Activated CD8-positive, alpha-beta T cell treated with anti-CD3 and anti-CD28 coated beads, Interleukin-2, amount 10 ng/mL, durations not matched to agents 7 days and 5 days (primary cell): ENCODE results near the gene PPIE. TPM values are rescaled to one million over a fixed set of nuclear protein-coding genes. Genes with fewer than 3 reads are reported as not detected.
"Not testable (repeated sequence)": the region's sequence is repeated elsewhere in the genome, so short reads cannot be mapped to it uniquely, and the experiment has no call there.

Experiments used
- ATAC-seq: fragments of 150-1000 bp; cut with Tn5 transposase; one replicate; pipeline ENCODE4 v1.10.0; 2021; ENCODE audit warnings: moderate library complexity
- CTCF ChIA-PET: fragments of 350-600 bp; sonication (Branson Sonifier 250); formaldehyde crosslinking; loops from one replicate; lab custom pipeline; 2021; ENCODE audit warnings: antibody characterized with exemption; lab: Charles Lee
- POLR2A ChIA-PET: fragments of 350-600 bp; sonication (Branson Sonifier 250); formaldehyde crosslinking; loops from one replicate; lab custom pipeline; 2021; ENCODE audit warnings: antibody characterized with exemption; lab: Charles Lee
- DNase-seq: peaks from one replicate; pipeline ENCODE4 v3.0.0-alpha.2; 2020
- H3K27ac Mint-ChIP-seq: one replicate; pipeline ENCODE4 v1.8.0; 2021; ENCODE audit warnings: mild to moderate bottlenecking, mixed read lengths
- H3K27me3 Mint-ChIP-seq: one replicate; pipeline ENCODE4 v1.8.0; 2021; ENCODE audit warnings: low read depth, mixed read lengths
- H3K36me3 Mint-ChIP-seq: one replicate; pipeline ENCODE4 v1.8.0; 2021; ENCODE audit warnings: low read depth, mixed read lengths
- H3K4me1 Mint-ChIP-seq: one replicate; pipeline ENCODE4 v1.8.0; 2021; ENCODE audit warnings: low read depth, mixed read lengths
- H3K4me3 Mint-ChIP-seq: one replicate; pipeline ENCODE4 v1.8.0; 2021; ENCODE audit warnings: mild to moderate bottlenecking, mixed read lengths
- H3K9me3 Mint-ChIP-seq: one replicate; pipeline ENCODE4 v1.8.0; 2022; ENCODE audit warnings: mixed read lengths; ENCODE audit not compliant: insufficient read depth
- total RNA-seq, 2 experiments: library from RNA; stranded (reverse); gene quantifications; one replicate each; pipeline ENCODE4 v1.2.3, GENCODE V29; 2021

The PPIE gene
- total RNA-seq, 2 experiments from 2014 or later, result 60.9 to 64.7 TPM

GRCh38 chr1:39782685-39783084 is 44.0 kb downstream of the PPIE start:
- DNase-seq, ATAC-seq, CTCF ChIA-PET, H3K4me1 Mint-ChIP-seq, H3K9me3 Mint-ChIP-seq, H3K36me3 Mint-ChIP-seq, POLR2A ChIA-PET, H3K27ac Mint-ChIP-seq, H3K4me3 Mint-ChIP-seq: not testable (repeated sequence)
- H3K27me3 Mint-ChIP-seq, result peaks cover 28% of the 10 kb centered on the region

GRCh38 chr1:39786303-39787107 is 47.8 kb downstream of the PPIE start:
- ATAC-seq, H3K27ac Mint-ChIP-seq, H3K4me3 Mint-ChIP-seq, POLR2A ChIA-PET, H3K36me3 Mint-ChIP-seq, DNase-seq, H3K4me1 Mint-ChIP-seq, H3K9me3 Mint-ChIP-seq: not testable (repeated sequence)
- peaks cover 28% of the 10 kb centered on the region for H3K27me3 Mint-ChIP-seq
- CTCF ChIA-PET, result interaction anchor here (1.3 to 3.8 kb wide), 2 partner anchors 12 to 13 kb away, joined by 4 to 19 read pairs; no protein-coding TSS in a partner anchor

GRCh38 chr1:39787108-39787375 is 48.4 kb downstream of the PPIE start:
- peaks cover 29% of the 10 kb centered on the region for H3K27me3 Mint-ChIP-seq
- ATAC-seq, H3K36me3 Mint-ChIP-seq, POLR2A ChIA-PET, H3K4me3 Mint-ChIP-seq, H3K4me1 Mint-ChIP-seq, H3K9me3 Mint-ChIP-seq, H3K27ac Mint-ChIP-seq, DNase-seq: not testable (repeated sequence)
- CTCF ChIA-PET, result interaction anchor here (3.8 kb wide), 1 partner anchor 12 kb away, joined by 19 read pairs; no protein-coding TSS in a partner anchor

GRCh38 chr1:39787468-39787867 is 48.8 kb downstream of the PPIE start:
- CTCF ChIA-PET, result interaction anchor here (3.8 kb wide), 1 partner anchor 12 kb away, joined by 19 read pairs; no protein-coding TSS in a partner anchor
- DNase-seq, result no peak
- peaks cover 30% of the 10 kb centered on the region for H3K27me3 Mint-ChIP-seq
- no peak for ATAC-seq
- no peak overlapping the region for H3K27ac Mint-ChIP-seq
- H3K4me1 Mint-ChIP-seq, result peaks cover 10% of the 10 kb centered on the region
- H3K4me3 Mint-ChIP-seq, result peak overlapping the region; percentile 40
- no peaks in the 10 kb centered on the region for H3K9me3 Mint-ChIP-seq
- H3K36me3 Mint-ChIP-seq, result no peaks in the 10 kb centered on the region
- POLR2A ChIA-PET, result no interaction called here

GRCh38 chr1:39787964-39788363 is 49.3 kb downstream of the PPIE start:
- DNase-seq, H3K4me3 Mint-ChIP-seq, H3K9me3 Mint-ChIP-seq, ATAC-seq, H3K36me3 Mint-ChIP-seq, H3K27ac Mint-ChIP-seq, POLR2A ChIA-PET: not testable (repeated sequence)
- Mint-ChIP-seq H3K4me1 (peaks cover 14% of the 10 kb centered on the region), H3K27me3 (peaks cover 33% of the 10 kb centered on the region)
- CTCF ChIA-PET, result interaction anchor here (3.8 kb wide), 1 partner anchor 11 kb away, joined by 19 read pairs; no protein-coding TSS in a partner anchor

GRCh38 chr1:39788426-39788757 is 49.7 kb downstream of the PPIE start:
- no peaks in the 10 kb centered on the region for H3K36me3 Mint-ChIP-seq
- no peaks in the 10 kb centered on the region for H3K9me3 Mint-ChIP-seq
- DNase-seq (no peak), ATAC-seq (peak; percentile 37)
- H3K4me3 Mint-ChIP-seq, result no peak overlapping the region
- ChIA-PET POLR2A (no interaction called here), CTCF (interaction anchor here (1.7 to 3.8 kb wide), 2 partner anchors 11 to 114 kb away, joined by 4 to 19 read pairs; partner anchors contain the start of gene MYCL)
- no peak overlapping the region for H3K27ac Mint-ChIP-seq
- H3K4me1 Mint-ChIP-seq, result peaks cover 14% of the 10 kb centered on the region
- peaks cover 33% of the 10 kb centered on the region for H3K27me3 Mint-ChIP-seq

- DNase-seq (peak; percentile 50), ATAC-seq (peak; percentile 78)
- POLR2A ChIA-PET, result no interaction called here
- no peak within 1 kb of the TSS for H3K27ac Mint-ChIP-seq
- no peaks in the 10 kb centered on the region for H3K9me3 Mint-ChIP-seq
- peaks cover 14% of the 10 kb centered on the region for H3K4me1 Mint-ChIP-seq
- H3K4me3 Mint-ChIP-seq, result peak within 1 kb of the TSS; percentile 58
- CTCF ChIA-PET, result interaction anchor here (1.7 to 3.8 kb wide), 2 partner anchors 10 to 113 kb away, joined by 4 to 19 read pairs; partner anchors contain the start of gene MYCL
- H3K36me3 Mint-ChIP-seq, result no peaks in the 10 kb centered on the region
- peaks cover 33% of the 10 kb centered on the region for H3K27me3 Mint-ChIP-seq
Measured at GRCh38 chr1:39788758-39789570, 50.3 kb downstream of the PPIE start, which contains the start of gene BMP8B. BMP8B (minus strand) TSS chr1:39788865; CDS start chr1:39788485, 380 bp downstream.

GRCh38 chr1:39789571-39790110 is 51.0 kb downstream of the PPIE start:
- peaks cover 14% of the 10 kb centered on the region for H3K4me1 Mint-ChIP-seq
- no peak overlapping the region for H3K27ac Mint-ChIP-seq
- no peaks in the 10 kb centered on the region for H3K36me3 Mint-ChIP-seq
- POLR2A ChIA-PET, result no interaction called here
- peaks cover 33% of the 10 kb centered on the region for H3K27me3 Mint-ChIP-seq
- no peaks in the 10 kb centered on the region for H3K9me3 Mint-ChIP-seq
- ATAC-seq (no peak), DNase-seq (no peak)
- CTCF ChIA-PET, result interaction anchor here (1.7 to 3.8 kb wide), 2 partner anchors 10 to 112 kb away, joined by 4 to 19 read pairs; partner anchors contain the start of gene MYCL
- H3K4me3 Mint-ChIP-seq, result peak overlapping the region; percentile 58

GRCh38 chr1:39791838-39792237 is 53.2 kb downstream of the PPIE start:
- CTCF ChIA-PET, result no interaction called here
- Mint-ChIP-seq H3K9me3 (no peaks in the 10 kb centered on the region), H3K27ac (no peak overlapping the region), H3K4me1 (peaks cover 14% of the 10 kb centered on the region), H3K27me3 (peaks cover 31% of the 10 kb centered on the region), H3K4me3 (no peak overlapping the region), H3K36me3 (no peaks in the 10 kb centered on the region)
- DNase-seq (no peak), ATAC-seq (no peak)
- POLR2A ChIA-PET, result interaction anchor here (0.7 kb wide), 1 partner anchor 109 kb away, joined by 3 read pairs; no protein-coding TSS in a partner anchor

- ATAC-seq, result no peak
- H3K4me1 Mint-ChIP-seq, result peaks cover 16% of the 10 kb centered on the region
- POLR2A ChIA-PET, result no interaction called here
- H3K27ac Mint-ChIP-seq, result no peak overlapping the region
- no peaks in the 10 kb centered on the region for H3K36me3 Mint-ChIP-seq
- H3K4me3 Mint-ChIP-seq, result no peak overlapping the region
- H3K27me3 Mint-ChIP-seq, result peaks cover 11% of the 10 kb centered on the region
- CTCF ChIA-PET, result no interaction called here
- DNase-seq, result no peak
- no peaks in the 10 kb centered on the region for H3K9me3 Mint-ChIP-seq
Measured at GRCh38 chr1:39795651-39796050, 57.0 kb downstream of the PPIE start.
